ENCODE results near the gene ITGA3.

DNA sequence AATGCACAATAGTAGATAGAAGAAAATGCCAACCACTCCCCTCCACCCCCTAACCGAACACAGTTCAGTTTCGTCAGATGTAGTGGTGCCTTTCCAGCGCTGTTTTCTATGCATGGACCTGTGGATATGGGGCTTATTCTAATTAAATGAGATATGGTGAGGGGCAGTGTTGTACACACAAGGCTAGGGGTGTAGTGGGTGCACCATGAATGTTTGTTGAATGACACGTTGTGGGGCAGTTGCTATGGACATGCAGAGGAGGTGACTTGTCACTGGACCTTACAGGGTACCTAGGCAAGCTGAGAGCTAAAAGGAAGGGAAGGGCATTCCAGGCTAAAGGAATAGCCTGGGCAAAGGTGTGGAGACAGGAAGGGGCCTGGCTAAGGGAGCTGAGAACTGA, 42.7 kb downstream of the ITGA3 start:
- TF ChIP-seq, protein P1, sequence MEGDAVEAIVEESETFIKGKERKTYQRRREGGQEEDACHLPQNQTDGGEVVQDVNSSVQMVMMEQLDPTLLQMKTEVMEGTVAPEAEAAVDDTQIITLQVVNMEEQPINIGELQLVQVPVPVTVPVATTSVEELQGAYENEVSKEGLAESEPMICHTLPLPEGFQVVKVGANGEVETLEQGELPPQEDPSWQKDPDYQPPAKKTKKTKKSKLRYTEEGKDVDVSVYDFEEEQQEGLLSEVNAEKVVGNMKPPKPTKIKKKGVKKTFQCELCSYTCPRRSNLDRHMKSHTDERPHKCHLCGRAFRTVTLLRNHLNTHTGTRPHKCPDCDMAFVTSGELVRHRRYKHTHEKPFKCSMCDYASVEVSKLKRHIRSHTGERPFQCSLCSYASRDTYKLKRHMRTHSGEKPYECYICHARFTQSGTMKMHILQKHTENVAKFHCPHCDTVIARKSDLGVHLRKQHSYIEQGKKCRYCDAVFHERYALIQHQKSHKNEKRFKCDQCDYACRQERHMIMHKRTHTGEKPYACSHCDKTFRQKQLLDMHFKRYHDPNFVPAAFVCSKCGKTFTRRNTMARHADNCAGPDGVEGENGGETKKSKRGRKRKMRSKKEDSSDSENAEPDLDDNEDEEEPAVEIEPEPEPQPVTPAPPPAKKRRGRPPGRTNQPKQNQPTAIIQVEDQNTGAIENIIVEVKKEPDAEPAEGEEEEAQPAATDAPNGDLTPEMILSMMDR (IDR thresholded peaks at IDR 0.05): no peak
- TF ChIP-seq POLR2A (IDR thresholded peaks at IDR 0.05; ENCODE audit: low read depth): no peak

Data from esophagus muscularis mucosa (tissue), 3 donors.